ENCODE data around the gene EVI5. TPM values are rescaled to one million over a fixed set of nuclear protein-coding genes. Genes with fewer than 3 reads are reported as not detected.

EVI5 gene
- total and polyA plus RNA-seq, 8 donors, result 1.8 to 200 (median 52.0) TPM

DNA sequence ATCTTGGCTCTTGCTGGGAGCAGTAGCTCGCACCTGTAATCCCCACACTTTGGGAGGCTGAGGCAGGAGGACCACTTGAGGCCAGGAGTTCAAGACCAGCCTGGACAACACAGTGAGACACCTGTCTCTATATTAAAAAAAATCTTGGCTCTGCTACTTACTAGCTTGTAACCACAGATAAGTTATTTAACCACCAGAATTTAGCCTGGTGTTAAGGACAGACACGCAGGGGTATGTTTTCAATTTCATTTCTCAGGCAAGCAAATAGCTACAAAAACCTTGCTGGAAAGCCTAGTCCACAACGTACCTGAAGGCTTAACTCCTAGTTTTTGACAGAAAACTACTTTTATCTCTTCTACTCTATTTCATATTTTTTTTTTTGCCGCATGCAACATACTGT lies 273.4 kb downstream of the EVI5 start:
- Histone ChIP-seq H3K4me3 (no peak overlapping the region), H3K9me3 (no peaks in the 10 kb centered on the region), H3K4me1 (no peaks in the 10 kb centered on the region), H3K27me3 (no peaks in the 10 kb centered on the region), H3K27ac (no peak overlapping the region), H3K36me3 (peaks cover 0 to 16% (median 9%) of the 10 kb centered on the region in 4 donors)
- intact Hi-C loops (cut with DNase I; ENCODE audit: low total_unique reads), result no loop called here
- WGBS, 5 donors, result 90 to 96% (median 93%) methylated on average over 4 of the region's 4 CpGs
- no peak for DNase-seq
- no peak for TF ChIP-seq EP300 (IDR thresholded peaks at IDR 0.05)
- no peak for TF ChIP-seq POLR2AphosphoS5 (IDR thresholded peaks at IDR 0.05)
- no peak for TF ChIP-seq POLR2A (IDR thresholded peaks at IDR 0.05)
- TF ChIP-seq, protein P1, sequence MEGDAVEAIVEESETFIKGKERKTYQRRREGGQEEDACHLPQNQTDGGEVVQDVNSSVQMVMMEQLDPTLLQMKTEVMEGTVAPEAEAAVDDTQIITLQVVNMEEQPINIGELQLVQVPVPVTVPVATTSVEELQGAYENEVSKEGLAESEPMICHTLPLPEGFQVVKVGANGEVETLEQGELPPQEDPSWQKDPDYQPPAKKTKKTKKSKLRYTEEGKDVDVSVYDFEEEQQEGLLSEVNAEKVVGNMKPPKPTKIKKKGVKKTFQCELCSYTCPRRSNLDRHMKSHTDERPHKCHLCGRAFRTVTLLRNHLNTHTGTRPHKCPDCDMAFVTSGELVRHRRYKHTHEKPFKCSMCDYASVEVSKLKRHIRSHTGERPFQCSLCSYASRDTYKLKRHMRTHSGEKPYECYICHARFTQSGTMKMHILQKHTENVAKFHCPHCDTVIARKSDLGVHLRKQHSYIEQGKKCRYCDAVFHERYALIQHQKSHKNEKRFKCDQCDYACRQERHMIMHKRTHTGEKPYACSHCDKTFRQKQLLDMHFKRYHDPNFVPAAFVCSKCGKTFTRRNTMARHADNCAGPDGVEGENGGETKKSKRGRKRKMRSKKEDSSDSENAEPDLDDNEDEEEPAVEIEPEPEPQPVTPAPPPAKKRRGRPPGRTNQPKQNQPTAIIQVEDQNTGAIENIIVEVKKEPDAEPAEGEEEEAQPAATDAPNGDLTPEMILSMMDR (IDR thresholded peaks at IDR 0.05), result no peak

DNA sequence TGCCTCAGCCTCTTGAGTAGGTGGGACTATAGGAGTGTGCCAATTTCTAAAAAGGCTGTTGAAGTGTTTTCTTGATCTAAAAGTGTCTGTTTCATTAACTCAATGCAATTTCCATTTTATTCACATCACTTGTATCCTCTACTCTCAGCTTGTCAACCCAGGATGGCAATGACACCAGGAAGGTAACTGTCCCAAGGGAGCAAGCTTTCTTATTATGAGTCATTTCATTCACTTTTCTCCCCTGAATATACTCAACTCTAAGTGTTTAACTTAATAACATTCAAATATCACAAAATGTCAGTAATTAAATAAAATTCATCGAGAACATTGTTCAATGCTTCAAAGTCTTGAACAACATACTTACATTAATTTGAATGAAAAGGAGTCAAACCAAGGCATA lies 275.3 kb downstream of the EVI5 start:
- no peak for DNase-seq
- no peaks in the 10 kb centered on the region for H3K9me3 ChIP-seq
- no peak for TF ChIP-seq POLR2A (IDR thresholded peaks at IDR 0.05)
- no peak for TF ChIP-seq EP300 (IDR thresholded peaks at IDR 0.05)
- H3K27me3 ChIP-seq, result no peaks in the 10 kb centered on the region
- H3K36me3 ChIP-seq, result peaks cover 0 to 16% (median 9%) of the 10 kb centered on the region in 4 donors
- 96 to 98% (median 98%) methylated on average over 1 of the region's 1 CpG for WGBS, 5 donors
- intact Hi-C loops (cut with DNase I; ENCODE audit: low total_unique reads), result no loop called here
- no peak overlapping the region for H3K4me3 ChIP-seq
- no peak overlapping the region for H3K27ac ChIP-seq
- H3K4me1 ChIP-seq, result no peaks in the 10 kb centered on the region

DNA sequence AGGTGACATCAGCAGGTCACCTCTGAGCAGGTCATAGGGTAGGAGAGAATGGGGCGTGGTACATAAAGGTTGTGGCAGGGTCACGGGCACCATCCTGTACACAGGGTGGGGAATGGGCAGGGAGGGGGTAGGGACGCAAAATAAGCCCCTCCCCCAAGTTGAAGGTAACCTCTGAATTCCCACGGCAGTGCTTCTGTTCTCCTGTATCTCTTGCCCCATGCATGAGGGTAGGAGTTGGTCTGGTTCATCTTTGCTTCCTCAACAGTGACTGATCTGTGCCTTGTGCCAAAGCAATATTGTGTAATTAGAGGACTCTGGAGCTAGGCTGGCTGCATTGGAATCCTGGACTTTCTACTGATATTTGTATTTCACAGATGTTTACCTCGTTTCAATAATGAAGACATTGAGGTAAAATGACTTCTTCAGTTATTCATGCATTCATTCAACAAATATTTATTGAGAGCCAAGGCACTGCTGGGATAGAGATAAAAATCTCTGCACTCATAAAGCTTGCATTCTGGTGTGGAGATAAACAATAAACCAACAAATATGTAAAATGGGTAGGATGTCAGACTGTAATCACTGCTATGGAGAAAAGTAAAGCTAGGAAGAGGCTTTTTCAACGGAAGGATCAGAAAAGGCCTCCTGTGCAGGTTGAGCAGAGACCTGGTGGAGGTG lies 279.8 kb downstream of the EVI5 start:
- no peak for DNase-seq
- TF ChIP-seq, protein P1 (IDR thresholded peaks at IDR 0.05), result no peak
- no peak for TF ChIP-seq EP300 (IDR thresholded peaks at IDR 0.05)
- no peak for TF ChIP-seq POLR2A (IDR thresholded peaks at IDR 0.05)
- TF ChIP-seq POLR2AphosphoS5 (IDR thresholded peaks at IDR 0.05), result no peak
- peaks cover 0 to 4% (median 2%) of the 10 kb centered on the region in 4 donors for H3K36me3 ChIP-seq
- intact Hi-C loops (cut with DNase I; ENCODE audit: low total_unique reads), result no loop called here
- no peak overlapping the region for H3K27ac ChIP-seq
- 57 to 69% (median 58%) methylated on average over 5 to 6 of the region's 6 CpGs for WGBS, 5 donors
- no peaks in the 10 kb centered on the region for H3K27me3 ChIP-seq
- no peaks in the 10 kb centered on the region for H3K9me3 ChIP-seq
- no peak overlapping the region for H3K4me3 ChIP-seq
- H3K4me1 ChIP-seq, result no peaks in the 10 kb centered on the region

DNA sequence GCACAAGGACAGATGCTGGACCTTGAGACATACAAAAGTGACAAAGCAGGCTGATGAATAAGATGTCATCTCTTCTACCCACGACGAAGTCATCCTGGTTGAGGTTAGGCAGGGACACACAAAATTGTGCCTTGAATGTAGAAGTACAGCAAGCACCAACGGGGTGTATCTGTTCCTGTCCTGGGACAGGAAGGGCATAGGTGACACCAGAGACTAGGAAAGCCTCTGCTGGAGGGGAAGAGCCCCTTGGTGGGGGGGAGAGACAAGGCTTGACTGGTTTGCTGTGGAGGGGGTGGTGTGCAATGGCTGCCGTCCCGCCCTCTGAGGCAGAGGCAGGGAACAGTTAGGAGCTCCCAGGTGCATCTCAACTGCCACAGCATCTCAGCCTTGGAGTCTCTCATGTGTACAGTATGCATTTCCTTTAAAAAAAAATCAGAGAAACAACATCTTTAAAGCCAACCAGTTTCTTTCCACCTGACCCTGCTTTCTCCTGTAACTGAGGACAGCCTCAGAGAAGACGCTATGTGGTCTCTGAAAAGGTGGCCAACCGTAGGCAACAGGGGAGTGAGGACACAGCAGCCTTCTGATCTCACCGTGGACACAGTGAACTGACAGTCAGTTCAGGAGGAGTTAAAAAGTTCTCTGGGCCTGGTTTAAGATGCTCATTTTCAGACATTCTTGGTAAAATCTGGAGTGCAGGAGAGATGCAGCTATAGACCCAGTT lies 280.5 kb downstream of the EVI5 start:
- no peak for DNase-seq
- no peaks in the 10 kb centered on the region for H3K9me3 ChIP-seq
- H3K4me3 ChIP-seq, result no peak overlapping the region
- no peaks in the 10 kb centered on the region for H3K4me1 ChIP-seq
- H3K27ac ChIP-seq, result no peak overlapping the region
- 74 to 80% (median 75%) methylated on average over 8 of the region's 8 CpGs for WGBS, 5 donors
- H3K27me3 ChIP-seq, result no peaks in the 10 kb centered on the region
- intact Hi-C loops (cut with DNase I; ENCODE audit: low total_unique reads), result no loop called here
- TF ChIP-seq POLR2A (IDR thresholded peaks at IDR 0.05), result no peak
- TF ChIP-seq, protein P1 (IDR thresholded peaks at IDR 0.05), result no peak
- no peak for TF ChIP-seq POLR2AphosphoS5 (IDR thresholded peaks at IDR 0.05)
- TF ChIP-seq EP300 (IDR thresholded peaks at IDR 0.05), result no peak
- peaks cover 0 to 4% (median 2%) of the 10 kb centered on the region in 4 donors for H3K36me3 ChIP-seq

DNA sequence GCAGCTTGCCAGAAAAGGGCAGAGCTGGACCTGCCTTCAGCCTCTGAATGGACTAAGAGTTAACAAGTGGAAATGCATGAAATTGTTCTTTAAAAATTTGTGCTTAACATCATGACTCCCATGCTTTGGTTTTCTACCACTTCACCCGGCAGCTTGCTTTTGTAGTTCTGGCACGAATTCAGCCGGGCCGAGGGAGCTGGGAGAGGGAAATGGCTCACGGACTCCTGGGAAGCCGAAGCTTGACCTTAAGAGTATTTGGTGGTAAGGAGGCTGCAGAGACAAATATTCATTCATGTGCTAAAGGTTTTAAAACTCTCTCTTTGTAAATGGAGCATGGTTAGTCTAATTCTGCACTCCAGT lies 281.0 kb downstream of the EVI5 start:
- DNase-seq, result no peak
- TF ChIP-seq, protein P1 (IDR thresholded peaks at IDR 0.05), result no peak
- TF ChIP-seq POLR2AphosphoS5 (IDR thresholded peaks at IDR 0.05) (no peak), EP300 (IDR thresholded peaks at IDR 0.05) (no peak), POLR2A (IDR thresholded peaks at IDR 0.05) (no peak)
- 69 to 88% (median 74%) methylated on average over 6 of the region's 6 CpGs for WGBS, 5 donors

More for the DNA sequence above, 281.0 kb downstream of the EVI5 start:
- H3K4me3 ChIP-seq, result no peak overlapping the region
- H3K9me3 ChIP-seq, result peaks cover 0 to 2% (median 0%) of the 10 kb centered on the region in 4 donors
- H3K27me3 ChIP-seq, result no peaks in the 10 kb centered on the region
- no peaks in the 10 kb centered on the region for H3K4me1 ChIP-seq
- intact Hi-C loops (cut with DNase I; ENCODE audit: low total_unique reads), result no loop called here
- H3K27ac ChIP-seq, result no peak overlapping the region
- peaks cover 0 to 4% (median 2%) of the 10 kb centered on the region in 4 donors for H3K36me3 ChIP-seq
